Erythroblast (primary cell): ENCODE data around the gene GNAQ.

Experiments
- DNase-seq, 2 experiments: peaks; one replicate each; lab custom pipeline; 2025; lab: John Stamatoyannopoulos, UW
- GATA1 ChIP-seq: IDR thresholded peaks from 2 replicates; pipeline ENCODE4 v1.6.1; 2011; ENCODE audit warnings: low read depth, mild to moderate bottlenecking, control low read depth, low read length, moderate library complexity
- POLR2A ChIP-seq: IDR thresholded peaks from 2 replicates; pipeline ENCODE4 v1.6.1; 2011; ENCODE audit warnings: mild to moderate bottlenecking, low read length

The GNAQ gene

DNA sequence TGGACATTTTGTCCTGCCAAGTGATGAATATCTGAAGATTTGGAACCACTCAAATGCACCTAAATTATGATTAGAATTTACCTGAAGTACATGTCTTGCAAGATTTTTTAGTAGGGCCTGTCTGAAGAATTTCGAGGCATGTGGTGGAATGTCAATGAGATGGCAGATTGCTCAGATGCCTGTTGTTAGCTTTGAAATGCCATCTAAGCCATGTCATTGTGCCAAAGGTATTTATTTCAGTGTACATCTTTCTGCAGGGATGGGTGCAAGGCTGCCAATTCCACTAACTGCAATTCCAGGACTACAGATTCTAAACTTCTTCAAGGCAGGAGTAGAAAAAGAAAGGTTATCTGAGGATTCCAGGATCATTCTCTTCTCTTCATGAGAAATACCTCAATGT lies 9.1 kb upstream of the GNAQ start:
- TF ChIP-seq GATA1 (no peak), POLR2A (no peak)
- DNase-seq, result no peak

DNA sequence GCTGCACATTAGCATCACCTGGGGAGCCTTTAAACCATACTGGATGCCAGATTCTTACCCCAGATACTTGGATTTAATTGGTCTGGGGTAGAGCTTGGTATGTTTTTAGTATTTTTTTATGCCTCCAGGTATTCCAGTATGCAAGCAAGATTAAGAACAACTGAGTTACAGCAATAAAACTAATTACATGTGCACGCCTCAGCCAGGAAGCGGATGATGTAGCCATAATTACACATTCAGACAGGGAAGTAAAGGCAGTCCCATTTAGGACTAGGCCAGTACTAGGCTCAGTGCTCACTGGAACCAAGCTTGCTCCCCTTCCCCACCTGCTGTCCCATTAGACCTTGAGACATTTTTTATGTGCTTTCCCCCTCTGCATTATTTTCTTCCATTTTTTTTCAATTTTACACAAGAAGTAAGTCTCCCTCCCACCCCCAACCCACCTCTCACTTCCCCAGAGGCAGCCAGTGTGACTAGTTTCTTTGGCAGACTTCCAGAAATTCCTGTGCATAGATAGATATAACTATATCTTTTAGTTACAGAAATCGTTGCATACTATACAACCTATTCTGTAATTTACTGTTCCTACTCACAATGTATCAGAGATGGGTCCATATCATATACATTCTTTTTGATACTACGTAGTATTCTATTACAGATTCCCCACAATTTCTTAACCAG lies 7.1 kb upstream of the GNAQ start:
- DNase-seq, result peak; percentile 52 to 68
- no peak for TF ChIP-seq GATA1
- no peak for TF ChIP-seq POLR2A

GRCh38 chr9:78035383-78035993 lies 3.9 kb upstream of the GNAQ start:
- peak; percentile 86 to 91 for DNase-seq

GRCh38 chr9:78033870-78034269 lies 2.3 kb upstream of the GNAQ start:
- no peak for TF ChIP-seq POLR2A
- no peak for TF ChIP-seq GATA1

More at GRCh38 chr9:78035383-78035993, 3.9 kb upstream of the GNAQ start:
- TF ChIP-seq GATA1 (no peak), POLR2A (no peak)

GRCh38 chr9:78032730-78033457 lies 1.3 kb upstream of the GNAQ start:
- TF ChIP-seq GATA1 (no peak), POLR2A (no peak)
- DNase-seq, result peak; percentile 29 to 49

More at GRCh38 chr9:78033870-78034269, 2.3 kb upstream of the GNAQ start:
- no peak for DNase-seq

- no peak for TF ChIP-seq GATA1
- peak; percentile 90 for TF ChIP-seq POLR2A
- peak; percentile 88 to 92 for DNase-seq
These were observed 500 bp upstream of the GNAQ start for GRCh38 chr9:78031893-78032729.

DNA sequence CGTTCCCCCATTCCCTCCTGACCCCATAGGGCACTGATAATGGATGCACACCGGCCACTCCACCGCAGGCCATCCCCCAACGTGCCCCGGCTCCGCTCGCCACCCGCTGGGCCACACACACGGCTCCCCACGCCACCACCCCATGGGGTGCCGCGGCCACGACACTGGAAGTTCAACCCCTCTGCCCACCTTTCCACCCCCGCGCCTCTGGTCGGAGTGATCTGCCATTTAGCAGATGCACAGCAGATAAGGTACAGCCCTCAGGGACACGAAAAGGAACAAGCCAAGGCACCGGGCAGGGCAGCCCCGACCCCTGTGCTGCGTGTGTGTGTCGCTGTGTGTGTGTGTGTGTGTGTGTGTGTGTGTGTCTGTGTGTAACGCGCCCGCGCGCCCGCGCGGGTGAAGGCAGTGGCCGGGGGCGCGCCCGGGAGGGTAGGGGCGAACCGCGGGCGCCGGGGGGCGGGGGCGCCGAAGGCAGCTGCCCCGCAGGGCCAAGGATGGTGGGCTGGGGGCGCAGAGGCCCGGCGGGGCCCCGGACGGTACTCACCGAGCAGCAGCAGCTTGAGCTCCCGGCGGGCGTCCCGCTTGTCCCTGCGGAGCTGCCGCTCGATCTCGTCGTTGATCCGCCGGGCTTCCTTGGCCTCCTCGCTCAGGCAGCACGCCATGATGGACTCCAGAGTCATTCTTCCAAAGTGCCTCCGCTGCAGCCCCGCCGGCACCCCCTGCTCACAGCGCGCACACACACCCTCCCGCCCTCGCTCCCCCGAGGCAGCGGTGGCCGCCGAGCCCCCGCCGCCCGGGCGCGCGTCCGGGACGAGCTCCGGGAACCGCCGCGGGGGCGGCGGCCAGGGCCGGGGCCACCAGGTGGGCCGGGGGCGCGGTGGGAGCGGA lies 813 bp downstream of the GNAQ start:
- DNase-seq, result peak; percentile 78 to 80
- TF ChIP-seq POLR2A (no peak), GATA1 (no peak)

- TF ChIP-seq POLR2A, result no peak
- no peak for TF ChIP-seq GATA1
- peak; percentile 77 to 83 for DNase-seq
These were observed 1.4 kb downstream of the GNAQ start for GRCh38 chr9:78030296-78030552.

- peak; percentile 55 to 62 for DNase-seq
- TF ChIP-seq POLR2A (peak; percentile 26), GATA1 (no peak)
These were observed 1.9 kb downstream of the GNAQ start for GRCh38 chr9:78029551-78030295.

- DNase-seq, result peak in 1 of 2 experiments; percentile 41
- TF ChIP-seq POLR2A, result no peak
- no peak for TF ChIP-seq GATA1
These were observed 2.7 kb downstream of the GNAQ start for GRCh38 chr9:78028926-78029325.

- TF ChIP-seq GATA1, result no peak
- no peak for TF ChIP-seq POLR2A
- DNase-seq, result no peak
These were observed 4.7 kb downstream of the GNAQ start for GRCh38 chr9:78026947-78027346.

DNA sequence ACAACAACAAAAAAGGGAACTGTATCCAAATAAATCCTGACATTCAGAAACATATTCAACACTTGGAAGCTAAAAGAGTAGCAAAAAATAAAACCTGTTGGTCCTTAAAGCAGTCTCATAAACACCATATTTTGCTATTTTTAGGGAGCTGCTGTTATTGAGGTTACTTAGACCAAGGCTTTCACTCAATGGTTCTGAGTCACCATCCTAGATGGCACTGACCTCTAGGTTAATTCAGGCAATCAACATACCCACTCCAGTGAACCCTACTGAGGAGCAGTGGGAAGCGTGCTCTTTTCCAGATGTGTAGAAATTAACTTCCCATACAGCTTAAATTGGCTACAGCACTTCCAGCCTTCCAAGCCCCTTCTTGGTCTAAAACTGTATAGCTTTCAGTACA lies 5.2 kb downstream of the GNAQ start:
- DNase-seq, result peak in 1 of 2 experiments; percentile 20
- TF ChIP-seq POLR2A (no peak), GATA1 (no peak)

- no peak for DNase-seq
- TF ChIP-seq POLR2A, result no peak
- TF ChIP-seq GATA1, result no peak
These were observed 6.4 kb downstream of the GNAQ start for GRCh38 chr9:78025186-78025585.
